Fibroblast of peridontal ligament (primary cell): ENCODE results near the gene PDE6B.
"Not testable (repeated sequence)": the region's sequence is repeated elsewhere in the genome, so short reads cannot be mapped to it uniquely, and the experiment has no call there.

ENCODE experiments used
- DNase-seq: peaks from one replicate; pipeline ENCODE4 v3.0.0-alpha.2; 2010; ENCODE audit errors: extremely low read depth

The PDE6B gene

DNA sequence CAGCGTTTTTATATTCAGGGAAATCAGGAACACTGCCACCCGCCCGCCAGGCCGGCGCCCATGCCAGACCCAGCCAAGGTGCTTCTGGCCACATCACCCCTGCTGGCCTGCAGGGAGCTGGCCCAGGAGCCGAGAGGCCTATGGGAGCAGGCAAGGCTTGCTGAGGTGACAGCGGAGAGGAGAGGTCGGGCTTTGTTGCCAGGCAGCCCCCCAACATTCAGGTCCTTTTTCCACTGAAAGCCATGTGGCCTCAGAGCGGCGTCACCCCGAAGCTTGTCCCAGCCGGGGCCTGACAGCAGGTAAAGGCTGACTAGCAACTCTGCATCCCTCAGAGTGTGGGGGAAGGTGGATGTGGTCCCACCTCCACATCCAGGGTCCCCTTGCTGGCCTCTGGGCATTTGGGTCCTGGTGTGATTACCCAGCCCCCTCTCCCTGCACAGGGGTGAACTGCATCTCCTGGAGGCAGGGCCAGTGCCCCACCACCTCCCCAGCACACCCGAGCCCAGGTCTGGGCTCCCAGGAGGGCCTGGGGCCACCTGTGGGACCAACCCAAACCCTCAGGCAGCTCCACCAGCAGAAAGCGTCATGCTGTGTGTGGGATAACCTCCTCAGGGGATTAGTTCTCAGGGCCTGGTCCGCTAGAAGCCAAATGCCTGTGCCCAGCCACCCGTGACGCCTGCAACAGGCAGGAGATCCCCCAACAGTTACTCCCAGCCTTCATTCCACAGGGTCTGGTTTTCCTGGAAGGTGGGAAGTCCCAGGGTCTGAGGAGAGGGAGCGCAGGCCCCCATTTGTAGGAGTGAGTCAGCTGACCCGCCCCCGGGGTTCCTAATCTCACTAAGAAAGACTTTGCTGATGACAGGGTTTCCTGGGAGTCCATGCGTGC lies at the start of gene PDE6B:
Gene PDE6B (plus strand): TSS at position 869 of the 886 bp plus-strand sequence. CDS start 54 bp downstream, outside the sequence.
- no peak for DNase-seq

DNA sequence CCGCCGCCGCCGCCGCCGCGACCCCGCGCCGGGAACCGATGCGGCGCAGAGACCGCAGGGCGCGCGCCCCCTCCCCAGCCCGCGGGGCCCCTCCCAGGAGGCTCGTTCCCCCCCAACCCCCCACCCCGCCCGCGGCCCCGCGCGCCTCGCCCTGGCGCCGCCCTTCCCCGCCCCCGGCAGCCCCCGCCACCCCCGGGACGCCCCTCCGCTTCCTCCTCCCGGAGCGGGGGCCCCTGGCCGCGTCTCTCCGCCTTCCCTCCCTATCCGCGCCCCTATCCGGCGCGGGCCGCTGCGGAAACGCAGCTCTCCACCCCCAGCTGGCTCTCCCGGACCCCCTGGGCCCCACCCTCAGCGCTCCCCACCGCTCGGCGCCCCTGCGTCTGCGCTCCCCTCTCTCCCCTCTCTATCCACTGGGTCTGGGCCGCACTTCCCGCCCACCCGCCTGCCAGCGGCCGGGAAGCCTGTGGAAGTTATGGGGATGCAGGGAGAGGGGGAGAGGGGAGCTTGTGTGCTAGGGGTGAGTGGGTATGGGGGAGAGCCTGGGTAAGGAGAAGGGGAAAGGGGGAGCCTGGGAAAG lies 49.0 kb upstream of the PDE6B start, which contains the start of gene TMEM271:
Gene TMEM271 (minus strand): TSS at position 51 of the 577 bp plus-strand sequence. CDS start 233 bp downstream, outside the sequence.
- DNase-seq: no peak

GRCh38 chr4:576991-577498 lies 48.3 kb upstream of the PDE6B start:
- DNase-seq: no peak

DNA sequence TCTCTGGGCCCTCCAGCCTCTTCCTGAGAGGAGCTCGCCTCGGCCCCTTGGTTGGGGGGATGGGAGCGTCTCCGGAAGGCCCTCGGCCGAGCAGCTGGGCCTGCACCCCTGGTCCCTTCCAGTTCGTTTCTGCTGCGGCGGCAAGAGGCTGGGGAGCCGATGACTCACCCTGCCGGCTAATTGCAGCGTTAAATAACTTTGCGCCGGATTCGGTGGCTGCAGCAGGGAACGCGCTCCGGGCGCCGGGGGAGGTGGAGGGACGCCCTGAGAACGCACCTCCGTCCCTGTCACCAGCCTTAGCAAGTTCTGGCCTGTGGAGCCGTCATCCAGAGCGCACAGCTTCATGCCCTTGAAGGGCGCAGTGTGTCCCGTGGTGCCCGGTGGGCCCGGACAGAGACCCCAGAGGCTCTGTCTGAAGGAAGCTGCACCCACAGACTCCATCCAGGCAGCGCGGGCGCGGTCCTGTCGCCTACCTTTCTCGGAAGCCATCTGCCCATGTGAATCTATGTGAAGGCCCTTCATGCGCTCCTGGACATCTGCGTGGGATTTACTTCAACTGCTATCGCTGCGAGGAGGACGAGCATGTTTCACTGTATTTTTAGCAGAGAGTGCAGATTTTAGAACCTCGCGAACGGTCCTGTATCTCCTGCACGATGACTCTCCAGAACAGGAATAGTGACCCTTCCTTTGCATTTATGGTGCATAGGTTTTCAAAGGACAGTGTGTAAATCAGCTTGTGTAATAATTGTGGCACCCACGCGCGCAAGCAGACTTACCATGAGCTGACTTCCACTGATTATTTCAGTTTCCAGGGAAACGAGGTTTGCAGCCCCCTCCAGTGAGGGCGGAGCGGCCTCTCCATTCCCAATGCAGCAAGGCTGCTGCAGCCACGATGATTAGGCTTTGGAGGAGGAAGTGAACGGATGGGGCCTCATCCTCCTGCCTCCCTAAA lies 47.6 kb upstream of the PDE6B start:
- DNase-seq: no peak

DNA sequence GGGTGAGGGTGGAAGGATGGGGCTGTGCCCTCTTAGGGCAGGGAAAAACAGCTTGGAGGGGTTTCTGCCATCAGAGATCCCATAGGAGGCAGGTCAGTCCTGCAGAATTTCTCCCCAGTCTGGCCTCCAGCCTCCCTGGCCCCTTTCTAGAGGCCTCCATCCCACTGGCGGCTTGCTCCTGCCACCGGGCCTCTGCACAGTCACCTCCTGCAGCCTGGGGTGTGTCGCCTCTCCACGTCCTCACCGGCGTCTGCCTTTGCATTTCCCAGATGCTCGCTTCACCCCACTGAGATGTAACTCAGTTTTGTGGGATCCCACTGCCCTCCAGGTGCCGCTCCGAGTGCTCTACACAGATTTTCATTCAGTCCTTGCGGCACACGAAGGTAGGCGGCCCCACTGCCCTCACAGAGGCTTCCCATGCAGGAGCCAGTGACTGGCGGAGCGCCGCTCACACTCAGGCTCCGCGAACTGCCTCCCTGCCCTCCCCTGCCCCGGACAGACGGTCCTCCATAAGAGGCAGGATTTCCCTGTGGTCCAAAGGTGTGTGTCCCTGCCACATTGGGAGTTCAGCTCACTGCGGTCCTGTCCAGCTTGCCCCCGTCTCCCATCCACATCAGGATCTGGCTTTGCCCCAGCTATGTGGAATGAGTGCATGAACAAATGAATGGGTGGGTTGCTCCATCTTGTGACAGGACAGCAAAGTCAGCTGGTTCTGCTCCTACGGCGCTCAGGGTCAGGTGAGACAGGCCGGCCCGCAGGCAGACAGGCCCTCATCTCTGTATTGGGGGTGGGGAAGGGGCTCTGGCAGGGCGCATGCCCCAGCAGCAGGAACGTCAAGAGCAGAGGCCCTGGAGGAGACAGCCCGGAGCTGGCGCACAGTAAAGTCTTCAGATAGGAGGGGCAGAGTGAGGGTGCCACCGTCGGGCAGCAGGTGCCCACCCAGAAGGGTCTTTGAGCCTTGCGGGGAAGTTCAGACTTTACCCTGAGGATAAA lies 46.6 kb upstream of the PDE6B start:
- no peak for DNase-seq

GRCh38 chr4:579543-580175 lies 45.7 kb upstream of the PDE6B start:
- no peak for DNase-seq

GRCh38 chr4:581181-581580 lies 44.2 kb upstream of the PDE6B start:
- no peak for DNase-seq

- no peak for DNase-seq
Measured at GRCh38 chr4:581753-582361, 43.5 kb upstream of the PDE6B start.

- no peak for DNase-seq
Measured at GRCh38 chr4:583820-584219, 41.6 kb upstream of the PDE6B start.

DNA sequence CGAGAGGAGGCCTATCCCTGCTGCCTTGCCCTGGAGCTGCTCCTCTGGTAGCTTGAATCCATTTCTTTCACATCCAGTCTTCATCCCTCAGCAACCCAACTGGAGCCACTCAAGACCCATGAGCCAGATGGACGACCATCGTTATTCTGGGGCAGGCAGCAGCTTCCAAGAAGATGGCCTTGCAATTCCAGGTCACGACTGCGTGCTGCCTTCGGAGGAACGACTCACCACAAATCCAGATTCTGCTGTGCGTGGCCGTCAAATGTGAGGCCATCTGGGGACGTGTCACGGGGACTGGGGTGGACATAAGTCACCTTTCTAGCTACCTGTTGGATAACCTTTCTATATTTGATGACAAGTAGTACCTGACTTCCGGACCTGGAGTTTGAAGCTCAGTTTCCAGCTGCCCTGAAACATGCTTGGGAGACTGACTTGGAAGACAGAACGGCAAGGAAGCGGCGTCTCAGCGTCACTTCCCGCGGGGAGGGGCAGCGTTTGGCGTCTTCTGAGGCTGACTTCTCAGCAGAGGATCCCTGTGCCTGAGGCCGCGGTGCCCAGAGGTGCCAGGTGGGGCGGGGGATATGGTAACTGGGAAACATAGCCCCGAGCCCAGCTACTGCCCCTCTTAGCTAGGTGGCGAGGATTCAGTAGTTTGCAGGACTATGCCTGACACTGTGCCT lies 37.6 kb upstream of the PDE6B start:
- no peak for DNase-seq

- DNase-seq: no peak
Measured at GRCh38 chr4:588351-588849, 37.0 kb upstream of the PDE6B start.

GRCh38 chr4:589219-589963 lies 36.0 kb upstream of the PDE6B start:
- DNase-seq: no peak

DNA sequence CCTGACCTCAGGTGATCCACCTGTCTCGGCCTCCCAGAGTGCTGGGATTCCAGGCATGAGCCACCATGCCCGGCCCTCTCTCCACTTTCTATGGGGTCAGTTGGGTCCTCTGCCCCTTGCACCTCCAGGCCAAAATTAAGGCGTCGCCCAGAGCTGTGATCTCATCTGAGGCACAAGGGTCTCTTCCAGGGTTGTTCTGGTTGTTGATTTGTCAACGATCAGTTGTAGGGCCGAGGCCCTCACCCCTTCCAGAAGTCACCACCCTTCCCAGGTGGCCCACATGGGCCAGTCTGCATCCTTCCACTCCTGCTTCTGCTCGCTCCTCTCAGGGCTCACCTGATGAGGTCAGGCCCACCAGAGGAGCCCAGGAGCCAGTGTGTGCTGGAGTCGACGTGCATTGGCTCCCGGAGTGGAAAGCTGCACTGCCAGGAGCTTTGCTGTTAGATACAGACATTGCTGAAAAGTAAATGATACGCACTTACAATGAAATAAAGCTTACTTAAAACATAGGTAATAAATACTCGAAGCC lies 35.0 kb upstream of the PDE6B start:
- no peak for DNase-seq

- DNase-seq: not testable (repeated sequence)
Measured at GRCh38 chr4:592178-592577, 33.2 kb upstream of the PDE6B start.

DNA sequence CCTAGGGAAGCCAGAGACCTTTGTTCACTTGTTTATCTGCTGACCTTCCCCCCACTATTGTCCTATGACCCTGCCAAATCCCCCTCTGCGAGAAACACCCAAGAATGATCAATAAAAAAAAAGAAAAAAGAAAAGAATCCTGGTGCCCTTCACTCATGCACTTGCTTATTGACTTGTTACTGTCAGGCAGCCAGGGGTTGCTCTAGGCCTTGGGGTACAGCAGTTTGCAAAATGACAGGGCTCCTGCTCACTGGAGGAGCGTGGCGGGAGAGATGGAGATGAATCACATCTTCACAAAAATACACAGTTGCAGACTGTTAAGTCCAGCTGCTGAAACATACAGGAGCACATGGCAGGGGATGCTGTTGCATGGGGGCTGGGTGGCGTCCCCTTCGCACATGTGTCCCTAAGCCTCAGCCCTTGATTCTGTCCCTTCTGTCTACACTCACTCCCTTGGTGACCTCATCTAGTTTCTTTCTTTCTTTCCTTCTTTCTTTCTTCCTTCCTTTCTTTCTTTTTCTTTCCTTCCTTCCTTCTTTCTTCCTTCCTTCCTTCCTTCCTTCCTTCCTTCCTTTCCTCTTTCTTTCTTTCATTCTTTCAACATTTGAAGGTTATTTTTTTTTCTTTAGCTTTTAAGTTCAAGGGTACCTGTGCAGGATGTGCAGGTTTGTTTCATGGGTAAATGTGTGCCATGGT lies 32.4 kb upstream of the PDE6B start:
- no peak for DNase-seq

- DNase-seq: no peak
Measured at GRCh38 chr4:598925-599324, 26.4 kb upstream of the PDE6B start.

- no peak for DNase-seq
Measured at GRCh38 chr4:600166-600565, 25.2 kb upstream of the PDE6B start.
